Measurements from ENCODE around the gene URM1.

URM1 gene

GRCh38 chr9:128388150-128388549, 17.0 kb downstream of the URM1 start:
- DNase-seq = no peak

DNA sequence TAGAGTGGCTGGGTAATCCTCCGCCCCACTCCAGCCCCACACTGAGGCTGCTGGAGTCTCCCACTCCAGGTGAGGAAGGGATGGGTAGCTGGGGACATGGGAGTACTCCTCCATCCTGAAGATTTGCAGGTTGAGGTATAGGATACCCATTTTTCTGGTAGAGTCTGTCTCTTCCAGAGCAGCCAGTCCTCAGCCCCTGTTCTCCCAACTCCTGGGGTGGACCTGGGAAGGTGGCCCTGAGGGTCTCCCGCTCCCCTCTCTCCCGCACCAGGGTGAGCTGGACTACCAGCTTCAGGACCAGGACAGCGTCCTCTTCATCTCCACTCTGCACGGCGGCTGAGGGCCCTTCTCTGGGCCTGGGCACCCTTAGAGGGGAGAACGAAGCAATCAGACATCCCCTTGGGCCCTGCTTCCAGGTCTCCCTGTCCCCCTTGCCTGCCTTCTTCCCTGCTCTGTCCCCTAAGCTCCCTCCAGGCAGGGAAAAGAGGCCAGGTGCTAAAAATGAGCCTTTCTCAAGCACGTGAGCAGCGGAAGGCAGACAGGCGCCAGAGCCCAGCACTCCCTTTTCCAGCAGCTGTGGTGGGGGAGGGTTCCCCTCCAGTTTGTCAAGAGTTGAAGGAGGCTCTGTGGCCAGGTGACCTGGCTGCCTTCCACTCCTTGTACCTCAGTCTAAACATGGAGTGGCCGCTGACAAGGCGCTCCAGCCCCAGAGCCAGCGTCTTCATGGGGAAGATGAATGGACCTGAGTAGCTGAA, 18.4 kb downstream of the URM1 start:
- DNase-seq = no peak

- DNase-seq = no peak
These were observed 19.1 kb downstream of the URM1 start for GRCh38 chr9:128390150-128390812.

DNA sequence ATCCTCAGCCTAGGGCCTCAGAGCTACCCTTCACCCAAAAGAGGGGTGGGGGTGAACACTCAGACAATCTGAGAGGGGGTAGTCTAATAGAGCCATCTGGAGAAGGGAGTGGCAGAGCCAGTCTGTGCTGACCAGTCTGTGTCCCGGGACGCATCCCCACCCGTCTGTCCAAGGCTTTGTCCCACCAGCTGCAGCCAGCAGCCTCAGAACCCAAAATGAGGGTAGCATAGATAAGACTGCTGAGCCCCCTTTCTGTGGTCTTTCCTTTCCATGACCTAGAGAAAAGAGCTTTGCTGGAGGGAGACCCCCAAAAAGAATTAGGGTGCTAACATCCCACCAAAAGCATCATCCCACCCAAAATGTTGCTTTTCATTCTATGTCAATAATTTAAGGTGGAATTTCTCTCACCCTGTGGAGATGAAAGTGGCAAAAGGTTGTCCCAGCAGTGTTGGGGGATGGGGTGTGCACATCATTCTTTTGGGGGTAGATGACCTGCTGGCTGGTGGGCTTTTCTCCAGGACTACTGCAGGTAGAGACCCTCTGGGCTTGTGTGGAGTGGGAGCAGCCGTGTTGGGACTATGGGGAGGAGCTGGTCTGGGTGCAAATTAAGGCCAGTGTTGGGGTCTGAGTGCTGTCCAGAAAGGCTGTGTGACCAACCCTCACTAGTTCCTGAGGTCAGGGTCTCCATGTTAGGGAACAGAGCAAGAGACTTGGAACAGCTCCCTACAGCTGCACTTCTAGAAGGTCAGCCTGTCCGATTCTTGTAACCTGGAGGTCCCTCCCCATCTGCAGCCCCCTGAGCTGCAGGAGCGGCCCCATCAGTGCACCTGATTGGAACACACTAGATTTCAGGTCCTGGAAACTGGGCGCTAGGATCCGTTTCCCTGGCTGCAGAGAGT, 19.9 kb downstream of the URM1 start:
- DNase-seq = no peak

- no peak for DNase-seq
These were observed 20.8 kb downstream of the URM1 start for GRCh38 chr9:128391956-128392301.

DNA sequence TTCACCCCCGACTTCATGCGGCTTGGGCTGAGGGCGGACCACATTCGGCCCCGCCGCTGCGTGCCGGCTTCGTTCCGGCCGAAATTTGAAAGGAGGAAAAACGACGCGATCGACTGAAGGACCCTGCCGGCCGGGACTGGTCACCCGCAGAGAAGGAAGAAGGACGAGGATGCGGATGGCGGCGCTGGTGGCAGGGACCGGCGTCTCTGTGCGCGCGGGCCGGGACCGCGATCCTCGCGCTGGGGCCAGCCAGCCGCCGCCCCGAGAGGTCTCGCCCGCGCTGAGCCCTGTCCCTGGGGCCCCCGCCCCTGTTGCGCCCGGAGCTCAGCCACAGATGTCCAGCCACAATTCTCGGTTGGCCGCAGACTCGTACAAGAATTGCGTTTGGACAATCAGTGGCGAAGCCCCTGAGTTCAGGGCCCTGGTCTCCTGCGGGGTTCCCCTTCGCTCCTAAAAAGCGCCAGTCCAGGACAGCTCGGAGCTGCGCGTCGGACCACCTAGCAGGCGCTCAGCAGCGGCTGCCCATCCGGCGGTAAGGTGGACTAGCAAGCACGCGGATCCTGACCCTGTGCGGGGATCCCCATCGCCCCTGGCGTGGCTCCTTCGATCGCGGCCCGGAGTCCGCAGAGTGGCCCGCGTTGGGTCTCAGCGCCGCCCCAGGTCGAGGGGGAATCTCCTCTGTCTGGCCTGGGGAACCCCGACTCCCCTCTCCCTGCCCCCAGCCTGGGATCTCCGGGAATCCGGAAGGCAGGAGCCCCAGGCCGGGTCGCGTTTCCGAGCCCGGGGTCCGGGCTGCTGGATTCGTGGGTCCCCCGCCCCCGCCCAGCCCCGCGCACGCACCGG, 21.3 kb downstream of the URM1 start:
- no peak for DNase-seq

- no peak for DNase-seq
These were observed 22.1 kb downstream of the URM1 start for GRCh38 chr9:128393145-128393775.

DNA sequence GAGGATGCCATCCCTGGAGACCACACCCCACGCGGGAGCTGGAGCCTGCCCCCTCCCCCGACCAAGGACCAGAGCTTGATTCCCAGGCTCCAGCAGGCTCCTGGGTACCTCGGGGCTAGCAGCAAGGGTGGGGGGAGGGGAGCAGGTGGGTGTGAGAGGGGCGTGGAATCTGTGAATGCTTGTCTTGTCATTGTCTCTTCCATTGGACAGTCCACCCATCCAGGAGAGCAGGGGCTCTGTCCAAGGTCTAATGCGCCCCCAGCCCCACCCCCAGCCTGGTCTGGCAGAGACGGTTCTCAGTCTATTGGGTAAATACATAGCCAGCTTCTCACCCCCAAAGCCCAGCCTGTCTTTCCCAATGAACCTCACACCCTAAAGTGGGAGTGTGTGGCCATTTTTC, 22.8 kb downstream of the URM1 start:
- no peak for DNase-seq

GRCh38 chr9:128394379-128395168, 23.4 kb downstream of the URM1 start:
- DNase-seq = no peak

GRCh38 chr9:128396970-128397613, 25.9 kb downstream of the URM1 start:
- no peak for DNase-seq

DNA sequence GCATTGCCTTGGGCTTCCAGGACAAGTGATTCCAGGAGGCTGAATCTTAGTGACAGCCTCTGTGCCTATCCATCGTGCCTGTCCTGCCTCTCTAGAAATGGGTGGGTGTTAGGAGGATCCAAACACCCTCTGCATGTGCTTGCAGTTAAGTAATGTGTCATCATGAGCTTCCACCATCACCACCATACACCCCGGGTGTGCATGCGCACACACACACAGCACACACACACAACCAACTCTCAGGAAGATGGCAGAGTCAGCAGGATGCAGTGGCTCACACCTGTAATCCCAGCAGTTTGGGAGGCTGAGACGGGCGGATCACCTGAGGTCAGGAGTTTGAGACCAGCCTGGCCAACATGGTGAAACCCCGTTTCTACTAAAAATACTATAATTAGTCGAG, 26.7 kb downstream of the URM1 start:
- no peak for DNase-seq

- no peak for DNase-seq
These were observed 28.7 kb downstream of the URM1 start for GRCh38 chr9:128399861-128400260.

DNA sequence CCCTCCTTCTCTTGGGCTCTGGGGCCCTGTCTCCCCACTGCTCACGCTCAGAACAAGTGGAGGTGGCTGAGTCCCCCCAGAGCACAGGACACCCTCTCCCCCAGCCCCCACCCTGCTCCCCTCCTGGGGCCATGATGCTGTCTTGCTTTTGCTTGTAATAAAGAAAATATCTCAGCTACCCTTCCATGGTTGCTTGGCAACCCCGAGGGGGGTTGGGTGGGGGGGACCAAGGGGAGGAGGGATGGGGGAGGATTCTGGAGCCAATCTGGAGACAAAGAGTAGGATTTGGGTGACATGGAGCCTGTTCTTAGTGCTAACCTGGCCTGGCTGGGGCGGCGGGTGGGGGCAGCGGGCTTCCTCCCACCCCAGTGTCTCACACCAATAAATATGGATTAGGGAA, 33.4 kb downstream of the URM1 start:
- DNase-seq = no peak

DNA sequence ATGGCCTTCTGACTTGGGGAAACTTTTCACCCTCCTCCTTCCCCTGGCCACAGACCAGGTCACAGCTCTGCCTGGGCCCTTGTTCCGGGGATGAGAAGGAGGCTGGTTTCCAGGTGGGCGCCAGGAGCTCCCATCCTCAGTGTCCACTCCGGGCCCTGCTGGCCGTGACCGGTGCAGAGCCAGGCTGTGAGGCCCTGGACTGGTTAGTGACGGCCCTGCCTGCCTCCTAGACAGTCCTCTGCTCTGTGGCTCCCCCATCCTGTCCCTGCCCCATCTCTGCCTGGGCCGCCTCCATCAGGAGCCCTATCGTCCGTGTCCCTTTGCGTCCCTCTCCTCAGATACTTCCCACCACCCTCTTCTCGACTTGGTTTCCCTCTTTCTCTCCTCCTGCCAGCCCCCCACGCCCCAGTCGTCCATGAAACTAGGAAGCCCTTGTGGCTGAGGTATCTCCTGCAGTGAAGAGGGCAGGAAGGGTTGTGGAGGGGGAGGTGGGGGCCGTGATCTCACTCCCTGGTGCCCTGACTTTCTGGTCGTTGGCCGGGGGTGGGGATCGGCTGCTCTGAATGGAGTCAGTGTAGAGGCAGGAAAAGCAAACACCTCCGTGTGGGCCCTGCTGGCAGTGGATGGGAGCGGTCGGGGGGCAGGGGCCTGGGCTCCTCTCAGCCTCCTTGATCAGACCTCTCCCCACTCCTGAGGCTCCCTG, 34.1 kb downstream of the URM1 start:
- no peak for DNase-seq

GRCh38 chr9:128405780-128406171, 34.6 kb downstream of the URM1 start:
- no peak for DNase-seq

DNA sequence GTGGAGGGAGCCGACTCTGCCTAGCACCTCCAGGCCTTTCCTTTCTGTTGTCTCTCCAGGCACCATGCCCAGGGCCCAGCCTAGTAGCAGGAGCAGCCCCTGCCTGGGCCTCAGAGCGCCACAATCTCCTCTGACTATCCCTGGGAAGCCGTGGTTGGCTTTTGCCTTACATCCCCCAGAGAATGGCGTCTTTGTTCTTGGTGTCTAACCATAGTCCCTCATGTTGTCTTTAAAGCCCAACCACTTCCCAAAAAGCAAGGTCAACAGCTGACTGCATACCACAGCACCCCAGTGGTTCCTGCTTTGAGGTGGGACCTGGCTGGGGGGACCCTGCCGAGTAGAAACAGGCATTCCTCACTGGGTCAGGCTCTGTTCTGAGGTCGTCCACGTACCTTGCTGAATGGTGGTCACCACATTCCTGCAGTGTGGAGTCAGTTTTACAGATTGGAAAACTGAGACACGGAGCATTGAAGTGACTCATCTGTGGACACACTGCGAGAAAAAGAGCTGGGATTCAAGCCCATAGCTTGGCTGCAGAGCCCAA, 35.7 kb downstream of the URM1 start:
- no peak for DNase-seq

DNA sequence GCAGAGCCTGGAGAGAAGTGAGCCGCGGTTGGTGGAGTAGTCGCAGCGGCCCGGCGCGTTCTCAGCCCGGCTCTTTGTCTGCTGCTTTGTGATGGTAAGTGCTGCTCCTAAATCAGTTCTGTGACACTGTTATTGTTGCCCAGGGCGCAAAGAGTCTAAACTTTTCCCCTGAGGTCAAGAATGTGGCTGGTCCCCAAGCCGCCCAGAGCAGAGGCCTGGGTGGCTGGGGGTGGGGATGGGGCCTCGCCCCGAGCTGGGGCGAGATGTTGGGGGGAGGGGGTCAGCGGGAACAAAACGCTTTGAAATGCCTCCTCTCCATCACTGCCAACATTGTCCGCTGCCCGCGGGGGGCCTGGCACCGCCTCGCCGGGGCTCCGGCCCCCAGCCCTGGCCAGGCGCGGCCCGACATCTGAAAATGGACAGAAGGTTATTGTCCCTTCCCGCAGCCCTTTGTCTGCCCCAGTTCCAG, 37.8 kb downstream of the URM1 start:
- no peak for DNase-seq

- no peak for DNase-seq
These were observed 38.3 kb downstream of the URM1 start for GRCh38 chr9:128409450-128409849.

DNA sequence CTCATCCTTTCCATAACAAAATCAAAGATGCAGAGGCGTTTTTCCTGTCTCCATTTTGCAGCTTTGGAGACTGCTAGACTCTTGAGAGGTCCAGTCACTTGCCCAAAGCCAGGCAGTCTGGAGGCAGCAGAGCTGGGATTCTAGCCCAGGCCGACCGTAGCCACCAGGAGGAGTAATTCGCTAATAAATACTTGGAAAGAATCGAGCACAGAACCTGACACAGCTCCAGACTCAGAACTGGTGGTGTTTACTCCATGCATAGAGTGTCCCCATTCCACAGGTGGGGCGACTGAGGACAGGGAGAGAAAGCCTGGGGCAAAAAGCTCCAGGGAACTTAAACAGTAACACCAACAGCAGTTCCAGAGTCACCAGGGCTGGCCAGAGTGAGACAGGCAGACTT, 38.8 kb downstream of the URM1 start:
- DNase-seq = no peak
